SJCRH30 (cell line): ENCODE measurements around the gene RPA3. TPM values are rescaled to one million over a fixed set of nuclear protein-coding genes. Genes with fewer than 3 reads are reported as not detected.

ENCODE experiments used
- total RNA-seq: library from RNA; depleted of rRNA; stranded (reverse); fragments of >200 nt; shearing (Covaris generic); gene quantifications from 2 replicates; pipeline ENCODE4 v1.2.3, GENCODE V29; 2014; rRNA removed

RPA3 gene
- total RNA-seq, 1 experiment from 2014 or later, result 91.5 TPM

Other genes with a start within 250 kb of the RPA3 start
- gene COL28A1, start 182.7 kb downstream of the RPA3 start, total RNA-seq, result 0.02 and 0.03 TPM in 2 replicates
- 44.4 and 47.1 TPM in 2 replicates for gene MIOS, start 151.7 kb downstream of the RPA3 start, total RNA-seq
- gene UMAD1, start 77.9 kb downstream of the RPA3 start, total RNA-seq, result 13.2 and 15.6 TPM in 2 replicates